Measurements from ENCODE around the gene FGFR4. TPM values are rescaled to one million over a fixed set of nuclear protein-coding genes. Genes with fewer than 3 reads are reported as not detected.

Gene FGFR4
- polyA plus RNA-seq, 4 donors = 7.6 to 118 (median 39.7) TPM

Other genes with a start within 250 kb of the FGFR4 start
- 1 to 10 TPM in 3 of 4 donors, under 1 TPM in 1; 0.30 to 7.5 (median 1.5) TPM for gene HK3, start 187.6 kb upstream of the FGFR4 start, polyA plus RNA-seq
- 10 to 100 TPM; 17.8 to 25.2 (median 21.8) TPM for gene UIMC1, start 80.1 kb upstream of the FGFR4 start, polyA plus RNA-seq
- gene ZNF346, start 64.2 kb upstream of the FGFR4 start, polyA plus RNA-seq = 10 to 100 TPM in 1 of 4 donors, 1 to 10 TPM in 3; 4.2 to 15.7 (median 5.4) TPM
- 10 to 100 TPM in 2 of 4 donors, 1 to 10 TPM in 2; 4.3 to 27.2 (median 11.5) TPM for gene NSD1, start 46.9 kb downstream of the FGFR4 start, polyA plus RNA-seq
- 10 to 100 TPM; 48.1 to 80.1 (median 73.0) TPM for gene RAB24, start 216.8 kb downstream of the FGFR4 start, polyA plus RNA-seq
- gene PRELID1, start 216.9 kb downstream of the FGFR4 start, polyA plus RNA-seq = 100 to 1,000 TPM; 278 to 457 (median 339) TPM
- 10 to 100 TPM; 11.9 to 22.9 (median 14.4) TPM for gene MXD3, start 225.0 kb downstream of the FGFR4 start, polyA plus RNA-seq